Gastroesophageal sphincter (tissue), 3 donors: ENCODE measurements around the gene ERC1.

Experiments used
- CTCF ChIP-seq, 4 experiments: fragments of 200-600 bp in 2 of 4; fragments of 450-650 bp in 2 of 4; sonication (generic) in 1 of 4; IDR thresholded peaks; one replicate each; pipeline ENCODE4 v1.5.1; 2017 to 2019; ENCODE audit warnings: antibody characterized with exemption in 4 of 4, mild to moderate bottlenecking in 2 of 4, moderate library complexity in 2 of 4
- EP300 ChIP-seq: sonication (generic); formaldehyde crosslinking; IDR thresholded peaks from one replicate; pipeline ENCODE4 v1.6.1; 2017; ENCODE audit warnings: antibody characterized with exemption, mild to moderate bottlenecking
- POLR2A ChIP-seq, 2 donors: fragments of 450-650 bp; IDR thresholded peaks; one replicate each; pipeline ENCODE4 v1.6.1; 2017; ENCODE audit warnings: antibody characterized with exemption in 2 of 2, mild to moderate bottlenecking in 2 of 2, moderate library complexity in 1 of 2
- POLR2AphosphoS5 ChIP-seq: sonication (generic); formaldehyde crosslinking; IDR thresholded peaks from one replicate; pipeline ENCODE4 v1.6.1; 2017; ENCODE audit warnings: antibody characterized with exemption

GRCh38 chr12:1496162-1496900 lies 505.3 kb downstream of the ERC1 start:
- TF ChIP-seq CTCF (IDR thresholded peaks at IDR 0.05) = no peak
- no peak for TF ChIP-seq POLR2AphosphoS5
- TF ChIP-seq POLR2A (IDR thresholded peaks at IDR 0.05) = no peak
- no peak for TF ChIP-seq EP300
